Skin of body (tissue), 2 donors: ENCODE measurements around the gene ARPP21. TPM values are rescaled to one million over a fixed set of nuclear protein-coding genes. Genes with fewer than 3 reads are reported as not detected.

ENCODE experiments used
- DNase-seq: peaks from one replicate; lab custom pipeline; 2025; lab: John Stamatoyannopoulos, UW
- total RNA-seq: library from RNA; depleted of rRNA; stranded (reverse); fragments of >200 nt; gene quantifications from one replicate; pipeline ENCODE4 v1.2.3, GENCODE V29; 2014

ARPP21 gene
- total RNA-seq, 1 donor from 2014 or later: 8.1 TPM

DNA sequence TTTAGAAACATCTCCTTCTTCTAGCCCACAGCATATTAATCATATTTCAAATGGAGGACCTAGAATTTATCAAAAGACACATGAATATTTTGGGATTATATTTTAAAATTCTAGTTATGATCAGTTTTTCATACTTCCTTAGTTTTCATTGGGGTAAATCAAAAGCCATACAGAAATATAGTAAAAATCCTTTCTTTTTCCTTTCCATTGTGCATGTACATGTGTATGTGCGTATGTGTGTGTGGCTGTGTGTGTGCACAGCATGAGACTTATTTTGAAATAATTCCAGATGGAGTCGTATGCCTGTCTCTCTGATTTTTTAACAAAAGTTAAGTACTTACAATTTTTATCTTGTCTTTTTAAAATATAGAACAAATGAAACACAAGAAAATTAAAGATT, 94.5 kb downstream of the ARPP21 start:
- DNase-seq: no peak

GRCh38 chr3:35737080-35737479, 97.8 kb downstream of the ARPP21 start:
- DNase-seq: no peak

- no peak for DNase-seq
Measured at GRCh38 chr3:35737527-35737926, 98.2 kb downstream of the ARPP21 start.

DNA sequence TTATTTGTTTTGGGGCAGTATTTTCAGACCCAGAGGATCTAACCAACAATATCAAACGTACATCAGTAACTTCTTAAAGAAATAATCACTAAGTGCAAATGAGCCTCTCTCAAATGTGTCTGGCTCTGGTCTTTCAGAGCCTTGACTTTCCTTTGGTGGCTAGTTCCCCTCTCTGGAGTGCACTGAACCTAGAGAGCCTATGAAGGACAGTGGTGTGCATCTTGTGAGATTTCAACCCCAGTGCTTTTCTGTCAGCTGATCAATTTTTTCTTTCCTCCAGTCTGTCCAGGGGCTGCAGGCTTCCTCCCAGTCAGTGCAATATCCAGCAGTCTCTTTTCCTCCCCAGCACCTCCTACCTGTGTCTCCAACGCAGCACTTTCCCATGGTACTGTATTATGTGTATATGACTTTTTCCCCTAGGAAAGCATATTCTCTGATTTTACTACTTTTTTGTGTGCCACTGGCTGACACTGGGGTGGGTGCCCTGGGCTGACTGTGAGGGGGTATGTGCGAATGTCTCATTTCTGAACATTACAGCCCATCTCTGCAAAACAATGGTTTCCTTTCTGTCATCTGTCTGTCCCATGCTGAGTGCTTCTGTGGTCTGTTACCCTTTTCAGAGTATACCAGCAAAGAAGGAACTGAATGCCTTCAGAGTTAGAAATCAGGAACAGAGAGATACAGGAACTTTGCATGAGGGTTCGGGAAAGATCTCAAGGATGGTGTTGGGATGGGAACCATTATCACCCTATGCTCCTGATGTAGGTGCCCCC, 98.8 kb downstream of the ARPP21 start:
- no peak for DNase-seq

DNA sequence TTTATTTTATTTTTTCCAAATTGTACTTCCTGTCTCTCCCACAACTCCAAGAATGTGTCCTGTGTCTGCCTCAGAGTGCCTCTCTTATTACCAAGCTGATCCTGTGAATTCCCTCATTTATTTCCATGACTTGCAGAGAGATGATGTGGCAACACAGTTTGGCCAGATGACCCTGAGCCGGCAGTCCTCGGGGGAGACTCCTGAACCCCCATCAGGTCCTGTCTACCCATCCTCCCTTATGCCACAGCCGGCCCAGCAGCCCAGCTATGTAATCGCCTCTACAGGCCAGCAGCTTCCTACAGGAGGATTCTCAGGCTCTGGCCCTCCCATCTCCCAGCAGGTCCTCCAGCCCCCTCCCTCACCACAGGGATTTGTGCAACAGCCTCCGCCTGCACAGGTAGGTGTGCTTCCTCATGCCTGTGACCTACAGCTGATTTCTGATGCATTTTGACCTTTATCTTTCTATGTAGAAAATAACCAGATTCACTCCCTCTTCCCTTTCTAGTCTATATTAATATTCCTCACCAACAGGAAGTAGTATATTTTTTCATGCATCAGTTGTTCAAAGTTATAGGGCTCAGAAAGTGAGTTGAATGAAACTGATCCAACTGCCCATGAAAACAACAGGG, 100.0 kb downstream of the ARPP21 start:
- no peak for DNase-seq

- no peak for DNase-seq
Measured at GRCh38 chr3:35739964-35740527, 100.7 kb downstream of the ARPP21 start.

DNA sequence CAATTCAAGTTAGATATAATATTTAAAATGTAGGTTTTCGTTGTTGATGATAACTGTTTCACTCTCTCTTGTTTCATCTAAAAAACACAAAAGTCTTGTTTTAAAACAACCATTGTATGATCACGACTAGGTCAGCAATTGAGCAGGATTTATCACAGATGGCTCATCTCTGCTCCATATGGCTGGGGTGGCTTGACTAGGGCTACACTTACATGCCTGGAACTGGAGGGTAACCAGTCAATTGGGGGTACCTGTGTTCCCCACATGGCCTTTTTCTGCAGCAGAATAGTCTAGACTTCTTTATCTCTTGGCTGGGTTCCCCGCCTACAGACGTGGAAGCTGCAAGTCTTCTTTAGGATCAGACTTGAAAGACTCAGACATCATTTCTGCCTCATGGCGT, 103.9 kb downstream of the ARPP21 start:
- DNase-seq: no peak

GRCh38 chr3:35744419-35744818, 105.1 kb downstream of the ARPP21 start:
- no peak for DNase-seq

DNA sequence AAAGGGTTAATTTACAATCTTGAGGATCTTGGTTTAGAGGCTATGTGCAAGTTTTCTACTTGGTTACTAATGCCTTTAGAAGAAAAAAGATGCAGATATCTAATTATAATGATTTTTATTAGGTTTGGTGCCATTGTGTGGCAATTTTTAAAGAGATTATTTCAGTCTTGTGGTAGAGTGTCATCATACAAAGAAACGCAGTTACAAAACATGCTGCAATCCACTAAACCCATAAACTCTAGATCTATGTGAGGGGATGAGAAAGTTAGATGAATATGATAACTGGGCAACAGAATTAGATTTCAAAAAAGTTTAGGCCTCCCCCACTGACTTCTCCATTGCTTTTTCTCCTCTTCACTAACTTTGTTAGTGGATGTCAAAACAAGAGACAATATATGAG, 106.0 kb downstream of the ARPP21 start:
- DNase-seq: no peak

- DNase-seq: no peak
Measured at GRCh38 chr3:35745802-35746484, 106.6 kb downstream of the ARPP21 start.

- DNase-seq: no peak
Measured at GRCh38 chr3:35746492-35746891, 107.2 kb downstream of the ARPP21 start.

GRCh38 chr3:35748144-35748543, 108.8 kb downstream of the ARPP21 start:
- DNase-seq: no peak

DNA sequence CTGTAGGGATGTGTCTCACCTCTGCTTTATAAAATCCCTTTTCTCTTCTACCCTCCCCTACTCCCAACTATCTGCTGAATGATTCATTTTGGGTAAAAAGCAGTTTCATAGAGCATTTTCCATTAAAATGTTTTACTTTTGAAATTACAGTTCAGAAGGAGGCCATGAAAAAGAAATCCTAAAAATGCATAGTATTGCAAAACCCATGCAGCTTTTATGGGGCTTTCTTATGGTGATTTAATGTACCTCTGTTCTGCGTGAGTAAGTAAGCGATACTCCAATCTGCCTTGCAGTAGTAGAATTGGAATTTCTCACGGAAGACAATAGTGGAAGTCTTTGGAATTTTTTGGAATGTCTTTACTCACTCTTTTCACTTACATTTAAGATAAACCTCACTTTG, 111.9 kb downstream of the ARPP21 start:
- DNase-seq: no peak

- DNase-seq: no peak
Measured at GRCh38 chr3:35757991-35758757, 118.8 kb downstream of the ARPP21 start.

DNA sequence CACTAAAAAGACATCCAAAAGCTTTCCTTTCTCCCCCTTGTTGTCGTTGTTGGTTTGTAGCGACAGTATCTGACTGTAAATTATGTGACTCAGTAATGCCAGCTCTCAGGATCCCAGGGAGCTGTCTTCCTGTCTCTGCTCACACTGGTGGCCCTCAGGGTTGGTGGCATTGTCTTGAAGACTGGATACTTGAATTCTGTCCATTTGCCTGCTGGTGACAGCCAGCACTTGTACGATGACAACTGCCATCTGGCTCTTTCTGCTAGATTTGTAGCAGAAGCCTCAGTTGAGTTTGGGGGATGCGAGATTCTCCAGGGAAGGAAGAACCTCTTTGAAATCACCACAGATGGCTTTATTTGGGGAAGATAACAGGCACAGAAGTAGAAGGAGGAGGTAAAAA, 120.8 kb downstream of the ARPP21 start:
- no peak for DNase-seq

DNA sequence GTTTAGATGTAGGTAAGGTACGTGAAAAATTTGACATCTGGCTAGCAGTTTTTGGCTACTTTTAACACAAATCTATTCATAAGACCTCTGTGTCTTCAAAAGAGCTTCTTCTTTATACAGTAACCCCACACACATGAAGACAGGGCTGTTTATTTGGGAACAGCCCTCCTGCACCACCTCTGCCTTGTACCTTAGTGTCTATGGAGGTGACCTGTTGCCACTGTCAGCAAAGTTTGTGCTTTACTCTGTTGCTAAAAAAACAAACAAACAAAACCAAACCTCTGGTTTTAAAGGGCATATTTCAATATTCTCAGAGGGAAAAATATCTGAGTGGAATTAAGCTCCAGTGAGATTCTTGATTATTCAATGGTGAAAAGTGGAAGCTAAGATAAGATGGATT, 122.0 kb downstream of the ARPP21 start:
- no peak for DNase-seq

DNA sequence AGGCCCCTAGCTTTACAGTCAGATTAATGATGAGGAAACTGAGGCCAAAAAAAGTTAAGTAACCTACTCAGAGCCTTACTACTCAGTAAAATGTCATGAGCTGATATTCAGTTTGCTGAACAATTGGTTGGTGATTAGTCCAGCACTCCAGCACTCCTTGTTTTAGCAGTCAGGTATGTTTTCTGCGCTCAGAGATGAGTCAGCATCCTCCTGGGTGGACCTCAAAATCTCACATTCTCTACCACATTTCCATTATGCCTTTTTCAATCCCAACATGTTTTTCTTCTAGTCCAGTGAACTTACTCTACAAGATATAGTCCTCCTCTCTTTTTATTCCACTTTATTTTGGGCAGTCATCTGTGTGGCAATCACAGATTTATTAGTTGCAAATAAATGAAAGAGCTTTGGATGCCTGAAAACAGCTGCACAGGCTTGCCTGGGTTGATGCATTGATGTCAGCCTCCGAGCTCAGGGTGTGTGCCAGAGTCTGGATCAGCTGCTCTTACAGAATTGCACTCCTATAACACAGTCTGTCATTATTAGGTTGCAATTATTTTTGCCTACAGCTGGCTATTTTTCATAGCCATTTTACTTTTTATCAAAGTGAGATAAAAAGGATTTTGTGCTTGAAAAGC, 133.2 kb downstream of the ARPP21 start:
- no peak for DNase-seq

GRCh38 chr3:35773417-35773816, 134.1 kb downstream of the ARPP21 start:
- DNase-seq: no peak

DNA sequence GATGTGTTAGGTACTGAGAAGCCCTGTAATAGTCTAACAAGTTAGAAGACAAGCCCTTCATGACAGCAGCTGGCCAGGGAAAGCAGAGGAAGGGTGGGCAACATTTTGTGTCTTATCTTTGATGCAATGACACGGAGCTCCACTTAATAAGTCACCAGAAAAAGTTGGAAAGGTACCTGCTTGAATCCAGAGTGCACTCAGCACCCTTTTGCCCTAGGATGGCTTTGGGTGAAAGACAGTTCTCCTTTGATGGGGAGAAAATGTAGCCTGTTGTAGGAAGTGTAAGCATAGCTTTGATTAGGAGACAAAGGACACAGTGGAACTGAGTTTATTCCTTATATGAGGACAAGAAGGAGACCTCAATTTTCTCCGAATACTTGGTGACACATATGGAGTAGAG, 137.0 kb downstream of the ARPP21 start:
- no peak for DNase-seq

DNA sequence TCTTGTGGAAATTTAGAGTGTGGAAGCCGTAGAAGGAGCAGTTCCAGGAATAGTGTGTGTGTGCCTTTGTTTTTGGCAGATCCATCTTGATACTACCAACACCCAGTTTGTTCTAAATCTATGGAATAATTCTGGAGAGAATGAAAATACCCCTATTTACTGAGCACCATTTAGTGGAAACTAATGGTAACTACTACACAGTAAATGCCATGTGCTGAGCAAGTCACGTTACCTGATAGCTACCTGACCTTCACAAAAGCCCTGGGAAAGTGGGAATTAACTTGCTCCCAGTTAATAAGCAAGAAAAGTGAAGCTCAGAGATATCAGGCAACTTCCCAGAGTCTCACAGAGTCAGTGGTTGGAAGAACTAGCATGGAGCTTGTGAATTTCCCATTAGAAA, 137.7 kb downstream of the ARPP21 start:
- DNase-seq: no peak
